RWPE2 (cell line): ENCODE data around the gene PRDM10.
A peak's percentile ranks its signal among the peaks of the same experiment; 100 is the strongest.

ENCODE experiments used
- ATAC-seq: fragments of 200-7000 bp; cut with Tn5 transposase; 3 replicates; pipeline ENCODE4 v1.9.1; 2021; ENCODE audit warnings: low read depth
- DNase-seq: peaks from one replicate; pipeline ENCODE4 v3.0.0-alpha.2; 2020; ENCODE audit warnings: low spot score
- H3K27ac ChIP-seq: fragments of 450-650 bp; 2 replicates; pipeline ENCODE4 v1.5.1; 2017; ENCODE audit warnings: mild to moderate bottlenecking; ENCODE audit not compliant: poor library complexity, severe bottlenecking
- H3K27me3 ChIP-seq: fragments of 250-450 bp; sonication (Bioruptor Pico); 2 replicates; pipeline ENCODE4 v1.5.1; 2021; ENCODE audit warnings: mild to moderate bottlenecking, moderate library complexity; ENCODE audit not compliant: insufficient read depth, poor library complexity, severe bottlenecking
- H3K36me3 ChIP-seq: fragments of 250-450 bp; sonication (Bioruptor Pico); 2 replicates; pipeline ENCODE4 v1.5.1; 2020; ENCODE audit warnings: low read depth, mild to moderate bottlenecking, moderate library complexity
- H3K4me1 ChIP-seq: fragments of 250-450 bp; sonication (Bioruptor Pico); 2 replicates; pipeline ENCODE4 v1.5.1; 2021; ENCODE audit warnings: mild to moderate bottlenecking, moderate library complexity; ENCODE audit not compliant: insufficient read depth, poor library complexity, severe bottlenecking
- H3K4me3 ChIP-seq: fragments of 250-450 bp; sonication (Bioruptor Pico); 2 replicates; pipeline ENCODE4 v1.5.1; 2021; ENCODE audit warnings: mild to moderate bottlenecking, moderate library complexity; ENCODE audit not compliant: severe bottlenecking
- H3K9me3 ChIP-seq: fragments of 250-450 bp; sonication (Bioruptor Pico); 2 replicates; pipeline ENCODE4 v1.5.1; 2021; ENCODE audit warnings: mild to moderate bottlenecking, moderate library complexity; ENCODE audit not compliant: severe bottlenecking
- CTCF ChIP-seq: fragments of 450-650 bp; IDR thresholded peaks from one replicate; pipeline ENCODE4 v1.5.1; 2017; ENCODE audit warnings: mild to moderate bottlenecking, moderate library complexity; ENCODE audit not compliant: poor library complexity, severe bottlenecking

PRDM10 gene

GRCh38 chr11:130002352-130002845, at the start of gene PRDM10:
Gene PRDM10 (minus strand): TSS chr11:130002835. CDS start chr11:129960964, 41,871 bp downstream.
- no peaks in the 10 kb centered on the region for H3K27me3 ChIP-seq
- H3K4me3 ChIP-seq: peak within 1 kb of the TSS; percentile 99
- peak; percentile 91 for DNase-seq
- ATAC-seq: peak; percentile 58
- H3K9me3 ChIP-seq: no peaks in the 10 kb centered on the region
- H3K4me1 ChIP-seq: peaks cover 13% of the 10 kb centered on the region
- peak within 1 kb of the TSS; percentile 99 for H3K27ac ChIP-seq
- H3K36me3 ChIP-seq: peaks cover 5% of the 10 kb centered on the region; the same call in 1 of the 2 replicates
- TF ChIP-seq CTCF: no peak

GRCh38 chr11:130051082-130051481, 48.4 kb upstream of the PRDM10 start:
- ATAC-seq (no peak), DNase-seq (no peak)
- Histone ChIP-seq H3K9me3 (no peaks in the 10 kb centered on the region), H3K36me3 (no peaks in the 10 kb centered on the region), H3K27me3 (no peaks in the 10 kb centered on the region), H3K4me3 (no peak overlapping the region), H3K4me1 (no peaks in the 10 kb centered on the region), H3K27ac (no peak overlapping the region)
- TF ChIP-seq CTCF: no peak

DNA sequence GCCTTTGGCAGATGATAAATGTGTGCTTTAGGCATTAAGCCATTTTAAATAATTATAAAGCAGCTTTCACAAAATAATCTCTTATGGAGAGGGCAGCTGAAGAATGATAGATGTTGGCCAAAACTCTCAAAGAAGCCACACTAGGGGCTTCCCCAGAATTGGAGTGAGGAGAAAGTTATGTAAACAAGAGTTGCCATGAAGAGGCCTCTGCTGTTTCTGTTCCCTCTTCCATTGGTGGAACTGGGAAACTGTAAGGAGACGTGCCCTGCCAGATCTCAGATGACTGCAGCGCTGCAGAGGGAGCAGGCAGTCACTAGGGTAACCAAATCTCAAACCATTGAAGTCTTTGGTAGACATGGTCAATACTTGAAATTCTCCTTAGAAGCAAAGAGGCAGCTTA, 47.6 kb upstream of the PRDM10 start:
- Histone ChIP-seq H3K9me3 (no peaks in the 10 kb centered on the region), H3K4me1 (no peaks in the 10 kb centered on the region), H3K27me3 (no peaks in the 10 kb centered on the region), H3K4me3 (no peak overlapping the region), H3K27ac (no peak overlapping the region), H3K36me3 (no peaks in the 10 kb centered on the region)
- ATAC-seq (no peak), DNase-seq (no peak)
- no peak for TF ChIP-seq CTCF

GRCh38 chr11:130049328-130049771, 46.7 kb upstream of the PRDM10 start:
- ATAC-seq (no peak), DNase-seq (no peak)
- no peak for TF ChIP-seq CTCF
- H3K4me3 ChIP-seq: no peak overlapping the region
- H3K9me3 ChIP-seq: no peaks in the 10 kb centered on the region
- no peaks in the 10 kb centered on the region for H3K27me3 ChIP-seq
- no peaks in the 10 kb centered on the region for H3K36me3 ChIP-seq
- no peaks in the 10 kb centered on the region for H3K4me1 ChIP-seq
- H3K27ac ChIP-seq: no peak overlapping the region

GRCh38 chr11:130047141-130047540, 44.5 kb upstream of the PRDM10 start:
- DNase-seq (no peak), ATAC-seq (no peak)
- TF ChIP-seq CTCF: no peak
- Histone ChIP-seq H3K4me3 (no peak overlapping the region), H3K36me3 (no peaks in the 10 kb centered on the region), H3K27me3 (no peaks in the 10 kb centered on the region), H3K4me1 (peaks cover 4% of the 10 kb centered on the region), H3K27ac (no peak overlapping the region), H3K9me3 (no peaks in the 10 kb centered on the region)
